ENCODE results near the gene CSNK2A1.

DNA sequence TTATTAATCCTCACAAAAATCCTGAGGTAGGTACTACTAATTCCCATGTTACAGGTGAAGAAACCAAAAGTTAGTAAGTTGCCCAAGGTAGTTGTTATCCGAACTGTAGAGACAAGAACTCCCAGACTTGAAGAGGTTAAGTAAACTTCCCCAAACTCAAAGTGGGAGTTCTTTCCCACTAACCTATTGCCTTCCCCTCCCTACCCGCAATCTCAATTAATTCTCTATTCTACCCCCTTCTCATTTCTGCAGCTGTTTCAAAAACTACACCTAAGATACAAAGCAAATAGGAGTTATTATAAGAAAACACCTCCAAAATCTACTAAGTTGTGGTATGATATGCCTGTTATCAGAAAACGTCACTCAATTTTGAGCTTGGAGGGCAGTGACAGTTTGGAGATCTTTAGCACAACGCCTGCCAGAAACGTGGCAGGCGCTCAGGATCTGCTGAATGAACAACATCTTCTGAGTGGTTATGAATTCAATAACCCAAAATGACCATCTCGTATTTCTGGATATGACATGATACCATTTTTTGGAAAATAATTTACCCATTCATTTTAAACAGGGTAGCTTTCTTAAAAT lies 7.1 kb downstream of the CSNK2A1 start:
- TF ChIP-seq POLR2AphosphoS5 (IDR thresholded peaks at IDR 0.05; ENCODE audit: borderline replicate concordance, low read depth, low read length) (no peak), EZH2 (IDR thresholded peaks at IDR 0.05) (no peak), FOXP2 (optimal IDR thresholded peaks at IDR 0.05; ENCODE audit: control extremely low read depth, extremely low read length, insufficient read depth) (no peak)

All from SK-N-MC (cell line).